GM13977 (cell line): Measurements from ENCODE around the gene CYP2J2.
A peak's percentile ranks its signal among the peaks of the same experiment; 100 is the strongest.
"Not testable (repeated sequence)": the region's sequence is repeated elsewhere in the genome, so short reads cannot be mapped to it uniquely, and the experiment has no call there.

Experiments used
- DNase-seq: peaks from one replicate; pipeline ENCODE4 v3.0.0; 2012; ENCODE audit warnings: low spot score
- CTCF ChIP-seq: IDR thresholded peaks from 2 replicates; pipeline ENCODE4 v1.5.1; 2012; ENCODE audit warnings: mild to moderate bottlenecking, control low read depth; ENCODE audit not compliant: insufficient read depth; ENCODE audit errors: extremely low read depth, missing control alignments
- in situ Hi-C: fragments of 300-500 bp; cut with MboI; formaldehyde crosslinking; loops from one replicate; pipeline ENCODE4 v1.12.0; 2022; ENCODE audit warnings: low sequenced_read_pairs, low pct_unique_long_range_greater_than_20kb, mixed read lengths, inconsistent platforms; ENCODE audit not compliant: unreplicated experiment

The CYP2J2 gene

GRCh38 chr1:59926381-59927123, at the start of gene CYP2J2:
TSS of gene CYP2J2 (minus strand) at chr1:59926773. CDS start at chr1:59926746, 27 bp downstream.
- no peak for DNase-seq
- in situ Hi-C loops, result no loop called here

GRCh38 chr1:59973719-59974118, 47.1 kb upstream of the CYP2J2 start:
- no peak for DNase-seq
- in situ Hi-C loops, result no loop called here
- TF ChIP-seq CTCF, result no peak

More at GRCh38 chr1:59926381-59927123, at the start of gene CYP2J2:
- TF ChIP-seq CTCF, result no peak

GRCh38 chr1:59972216-59972927, 45.8 kb upstream of the CYP2J2 start:
- TF ChIP-seq CTCF, result no peak
- DNase-seq, result no peak
- in situ Hi-C loops, result no loop called here

GRCh38 chr1:59971464-59971911, 44.9 kb upstream of the CYP2J2 start:
- in situ Hi-C loops, result no loop called here
- DNase-seq, result peak; percentile 69
- TF ChIP-seq CTCF, result peak; percentile 91

GRCh38 chr1:59969542-59970175, 43.1 kb upstream of the CYP2J2 start:
- in situ Hi-C loops, DNase-seq: not testable (repeated sequence)

GRCh38 chr1:59968746-59969145, 42.2 kb upstream of the CYP2J2 start:
- in situ Hi-C loops, DNase-seq: not testable (repeated sequence)

GRCh38 chr1:59967780-59968179, 41.2 kb upstream of the CYP2J2 start:
- TF ChIP-seq CTCF, result no peak
- in situ Hi-C loops, result no loop called here
- no peak for DNase-seq
